HepG2 (cell line): ENCODE measurements around the gene INO80B. TPM values are rescaled to one million over a fixed set of nuclear protein-coding genes. Genes with fewer than 3 reads are reported as not detected.

Experiments used
- AHR ChIP-seq: IDR thresholded peaks from 2 replicates; pipeline ENCODE4 v1.6.1; 2018; ENCODE audit warnings: missing genetic modification reagents, missing compliant biosample characterization
- ATM ChIP-seq: fragments of 450-650 bp; IDR thresholded peaks from 2 replicates; pipeline ENCODE4 v1.7.1; 2017; ENCODE audit warnings: mild to moderate bottlenecking, borderline replicate concordance
- CEBPG ChIP-seq: IDR thresholded peaks from 2 replicates; pipeline ENCODE4 v1.6.1; 2016
- CENPT ChIP-seq: sonication (generic); formaldehyde crosslinking; IDR thresholded peaks from 2 replicates; pipeline ENCODE4 v1.8.0; 2022; ENCODE audit warnings: low read depth, mild to moderate bottlenecking, moderate library complexity, missing genetic modification reagents
- DR1 ChIP-seq: sonication (generic); formaldehyde crosslinking; IDR thresholded peaks from 2 replicates; pipeline ENCODE4 v1.8.0; 2021; ENCODE audit warnings: mild to moderate bottlenecking, missing genetic modification reagents, inconsistent platforms
- HDAC1 ChIP-seq: sonication (generic); formaldehyde crosslinking; IDR thresholded peaks from 2 replicates; pipeline ENCODE4 v1.5.1; 2020; ENCODE audit warnings: mild to moderate bottlenecking, missing genetic modification reagents
- KDM5B ChIP-seq: sonication (generic); formaldehyde crosslinking; IDR thresholded peaks from 2 replicates; pipeline ENCODE4 v1.4.0; 2020; ENCODE audit warnings: missing genetic modification reagents, mild to moderate bottlenecking, borderline replicate concordance
- MAFG ChIP-seq: sonication (generic); formaldehyde crosslinking; IDR thresholded peaks from 2 replicates; pipeline ENCODE4 v1.5.1; 2020; ENCODE audit warnings: mild to moderate bottlenecking, missing genetic modification reagents
- MTF1 ChIP-seq: sonication (generic); formaldehyde crosslinking; IDR thresholded peaks from 2 replicates; pipeline ENCODE4 v1.5.0; 2020; ENCODE audit warnings: missing genetic modification reagents
- SMAD3 ChIP-seq: sonication (generic); formaldehyde crosslinking; IDR thresholded peaks from 2 replicates; pipeline ENCODE4 v1.4.0; 2020; ENCODE audit warnings: missing genetic modification reagents
- ZMYM3 ChIP-seq: sonication (generic); formaldehyde crosslinking; IDR thresholded peaks from 2 replicates; pipeline ENCODE4 v1.5.1; 2020; ENCODE audit warnings: mild to moderate bottlenecking, missing genetic modification reagents
- ZNF235 ChIP-seq: sonication (generic); formaldehyde crosslinking; IDR thresholded peaks from 2 replicates; pipeline ENCODE4 v1.8.1; 2023; ENCODE audit warnings: mild to moderate bottlenecking, missing genetic modification reagents, borderline replicate concordance
- ZNF264 ChIP-seq: sonication (generic); formaldehyde crosslinking; IDR thresholded peaks from 2 replicates; pipeline ENCODE4 v1.4.0; 2020; ENCODE audit warnings: missing genetic modification reagents
- ZNF335 ChIP-seq: sonication (generic); formaldehyde crosslinking; IDR thresholded peaks from 2 replicates; pipeline ENCODE4 v1.4.0; 2020; ENCODE audit warnings: missing genetic modification reagents
- ZNF496 ChIP-seq: sonication (generic); formaldehyde crosslinking; IDR thresholded peaks from 2 replicates; pipeline ENCODE4 v1.8.1; 2023; ENCODE audit warnings: mild to moderate bottlenecking, moderate library complexity, missing genetic modification reagents; ENCODE audit not compliant: insufficient replicate concordance
- polyA plus RNA-seq, 8 experiments: library from polyadenylated mRNA; depleted of rRNA in 3 of 8; stranded (reverse) in 7 of 8; unstranded in 1 of 8; fragments of >200 nt; fragmentation: Illumina TruSeq in 4 of 8; extraction: Trizol in 4 of 8; gene quantifications; 2 replicates each; pipeline versions ENCODE4 v1.2.1 to v1.2.3, GENCODE V29; 2011 to 2016; ENCODE audit warnings: low read depth in 4 of 8, missing spikeins in 1 of 8, mixed read lengths in 1 of 8; ENCODE audit not compliant: insufficient read depth in 1 of 8
- total RNA-seq, 5 experiments: library from RNA; depleted of rRNA; stranded (reverse); fragments of >200 nt; fragmentation: Illumina TruSeq; extraction: Trizol; gene quantifications; 2 replicates each; pipeline ENCODE4 v1.2.3, GENCODE V29; 2016; ENCODE audit warnings: low read depth in 1 of 5
- TF ChIP-seq, protein P1 (sequence below): sonication (generic); formaldehyde crosslinking; IDR thresholded peaks from 2 replicates; pipeline ENCODE4 v1.8.0; 2023; ENCODE audit warnings: mild to moderate bottlenecking, missing genetic modification reagents
- TF ChIP-seq, protein P2 (sequence below): sonication (generic); formaldehyde crosslinking; IDR thresholded peaks from 2 replicates; pipeline ENCODE4 v1.4.0; 2020; ENCODE audit warnings: missing genetic modification reagents, borderline replicate concordance
- TF ChIP-seq, protein P3 (sequence below): sonication (generic); formaldehyde crosslinking; IDR thresholded peaks from 2 replicates; pipeline ENCODE4 v1.8.1; 2023; ENCODE audit warnings: missing genetic modification reagents, inconsistent platforms, borderline replicate concordance
- TF ChIP-seq, protein P4 (sequence below): sonication (generic); formaldehyde crosslinking; conservative IDR thresholded peaks from 2 replicates; pipeline ENCODE4 v1.4.0; 2020; ENCODE audit warnings: missing genetic modification reagents
- TF ChIP-seq, protein P5 (sequence below): sonication (generic); formaldehyde crosslinking; conservative IDR thresholded peaks from 2 replicates; pipeline ENCODE4 v1.5.0; 2020; ENCODE audit warnings: missing genetic modification reagents

Gene INO80B
- total and polyA plus RNA-seq, 2 of the 13 experiments (the other 11 are each of a cell fraction or from before 2014, with no cell fraction given) = 6.2 to 14.5 TPM

DNA sequence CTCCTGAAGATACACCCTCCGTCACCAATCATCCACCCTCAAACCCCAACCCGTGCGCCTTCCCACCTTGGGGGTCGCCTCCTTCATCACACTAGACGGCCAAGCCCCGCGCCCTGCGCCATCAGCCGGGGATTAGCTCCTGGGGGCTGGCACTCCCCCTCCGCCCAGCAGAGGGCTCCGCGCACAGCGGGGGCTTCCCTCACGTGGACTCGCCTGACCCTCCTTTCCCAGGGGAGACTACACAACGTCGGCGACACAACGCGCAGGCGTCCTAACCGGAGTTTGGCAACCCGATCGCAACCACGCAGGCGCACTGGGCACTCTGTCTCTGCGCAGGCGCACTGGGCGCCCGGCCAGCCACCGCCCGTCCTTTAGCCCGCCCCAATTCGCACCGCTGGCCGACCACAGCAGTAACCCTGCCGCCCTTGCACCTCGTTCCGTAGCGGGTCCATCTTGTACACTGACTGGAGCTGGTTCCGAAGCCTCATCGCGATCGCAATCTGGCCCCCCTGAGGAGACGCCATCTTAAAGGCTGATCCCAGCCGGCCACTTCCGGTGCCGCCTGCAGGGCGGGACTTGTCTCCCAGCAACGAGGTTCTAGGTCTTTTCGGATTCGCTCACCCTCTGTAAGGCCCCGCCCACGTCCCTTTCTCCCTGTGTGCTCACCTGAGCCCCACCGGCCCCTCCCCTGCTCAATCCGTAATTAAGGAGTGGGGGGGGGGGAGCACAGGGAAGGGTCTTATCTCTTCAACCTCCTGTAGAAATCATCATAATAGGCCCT, 52.4 kb downstream of the INO80B start, which contains the start of gene PCGF1 (continued):
- TF ChIP-seq, protein P1, sequence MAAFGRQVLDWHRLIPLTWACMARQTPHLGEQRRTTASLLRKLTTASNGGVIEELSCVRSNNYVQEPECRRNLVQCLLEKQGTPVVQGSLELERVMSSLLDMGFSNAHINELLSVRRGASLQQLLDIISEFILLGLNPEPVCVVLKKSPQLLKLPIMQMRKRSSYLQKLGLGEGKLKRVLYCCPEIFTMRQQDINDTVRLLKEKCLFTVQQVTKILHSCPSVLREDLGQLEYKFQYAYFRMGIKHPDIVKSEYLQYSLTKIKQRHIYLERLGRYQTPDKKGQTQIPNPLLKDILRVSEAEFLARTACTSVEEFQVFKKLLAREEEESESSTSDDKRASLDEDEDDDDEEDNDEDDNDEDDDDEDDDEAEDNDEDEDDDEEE (CRISPR knock-in tag) = peak; percentile 98
- peak; percentile 64 for TF ChIP-seq DR1 (CRISPR knock-in tag)
- TF ChIP-seq KDM5B (CRISPR knock-in tag) = peak; percentile 77; the same call in 1 of the 2 replicates
- TF ChIP-seq, protein P2, sequence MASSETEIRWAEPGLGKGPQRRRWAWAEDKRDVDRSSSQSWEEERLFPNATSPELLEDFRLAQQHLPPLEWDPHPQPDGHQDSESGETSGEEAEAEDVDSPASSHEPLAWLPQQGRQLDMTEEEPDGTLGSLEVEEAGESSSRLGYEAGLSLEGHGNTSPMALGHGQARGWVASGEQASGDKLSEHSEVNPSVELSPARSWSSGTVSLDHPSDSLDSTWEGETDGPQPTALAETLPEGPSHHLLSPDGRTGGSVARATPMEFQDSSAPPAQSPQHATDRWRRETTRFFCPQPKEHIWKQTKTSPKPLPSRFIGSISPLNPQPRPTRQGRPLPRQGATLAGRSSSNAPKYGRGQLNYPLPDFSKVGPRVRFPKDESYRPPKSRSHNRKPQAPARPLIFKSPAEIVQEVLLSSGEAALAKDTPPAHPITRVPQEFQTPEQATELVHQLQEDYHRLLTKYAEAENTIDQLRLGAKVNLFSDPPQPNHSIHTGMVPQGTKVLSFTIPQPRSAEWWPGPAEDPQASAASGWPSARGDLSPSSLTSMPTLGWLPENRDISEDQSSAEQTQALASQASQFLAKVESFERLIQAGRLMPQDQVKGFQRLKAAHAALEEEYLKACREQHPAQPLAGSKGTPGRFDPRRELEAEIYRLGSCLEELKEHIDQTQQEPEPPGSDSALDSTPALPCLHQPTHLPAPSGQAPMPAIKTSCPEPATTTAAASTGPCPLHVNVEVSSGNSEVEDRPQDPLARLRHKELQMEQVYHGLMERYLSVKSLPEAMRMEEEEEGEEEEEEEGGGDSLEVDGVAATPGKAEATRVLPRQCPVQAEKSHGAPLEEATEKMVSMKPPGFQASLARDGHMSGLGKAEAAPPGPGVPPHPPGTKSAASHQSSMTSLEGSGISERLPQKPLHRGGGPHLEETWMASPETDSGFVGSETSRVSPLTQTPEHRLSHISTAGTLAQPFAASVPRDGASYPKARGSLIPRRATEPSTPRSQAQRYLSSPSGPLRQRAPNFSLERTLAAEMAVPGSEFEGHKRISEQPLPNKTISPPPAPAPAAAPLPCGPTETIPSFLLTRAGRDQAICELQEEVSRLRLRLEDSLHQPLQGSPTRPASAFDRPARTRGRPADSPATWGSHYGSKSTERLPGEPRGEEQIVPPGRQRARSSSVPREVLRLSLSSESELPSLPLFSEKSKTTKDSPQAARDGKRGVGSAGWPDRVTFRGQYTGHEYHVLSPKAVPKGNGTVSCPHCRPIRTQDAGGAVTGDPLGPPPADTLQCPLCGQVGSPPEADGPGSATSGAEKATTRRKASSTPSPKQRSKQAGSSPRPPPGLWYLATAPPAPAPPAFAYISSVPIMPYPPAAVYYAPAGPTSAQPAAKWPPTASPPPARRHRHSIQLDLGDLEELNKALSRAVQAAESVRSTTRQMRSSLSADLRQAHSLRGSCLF (CRISPR knock-in tag) = no peak
- TF ChIP-seq SMAD3 (CRISPR knock-in tag) = 0 out of 2 replicates have a peak, but pooled peaks have one; percentile 15
- peak; percentile 75 for TF ChIP-seq HDAC1 (CRISPR knock-in tag)
- TF ChIP-seq ZMYM3 = peak; percentile 37; the same call in 1 of the 2 replicates
- peak; percentile 76 for TF ChIP-seq ZNF264 (CRISPR knock-in tag)
- TF ChIP-seq, protein P3, sequence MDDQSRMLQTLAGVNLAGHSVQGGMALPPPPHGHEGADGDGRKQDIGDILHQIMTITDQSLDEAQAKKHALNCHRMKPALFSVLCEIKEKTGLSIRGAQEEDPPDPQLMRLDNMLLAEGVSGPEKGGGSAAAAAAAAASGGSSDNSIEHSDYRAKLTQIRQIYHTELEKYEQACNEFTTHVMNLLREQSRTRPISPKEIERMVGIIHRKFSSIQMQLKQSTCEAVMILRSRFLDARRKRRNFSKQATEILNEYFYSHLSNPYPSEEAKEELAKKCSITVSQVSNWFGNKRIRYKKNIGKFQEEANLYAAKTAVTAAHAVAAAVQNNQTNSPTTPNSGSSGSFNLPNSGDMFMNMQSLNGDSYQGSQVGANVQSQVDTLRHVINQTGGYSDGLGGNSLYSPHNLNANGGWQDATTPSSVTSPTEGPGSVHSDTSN = no peak
- TF ChIP-seq, protein P4, sequence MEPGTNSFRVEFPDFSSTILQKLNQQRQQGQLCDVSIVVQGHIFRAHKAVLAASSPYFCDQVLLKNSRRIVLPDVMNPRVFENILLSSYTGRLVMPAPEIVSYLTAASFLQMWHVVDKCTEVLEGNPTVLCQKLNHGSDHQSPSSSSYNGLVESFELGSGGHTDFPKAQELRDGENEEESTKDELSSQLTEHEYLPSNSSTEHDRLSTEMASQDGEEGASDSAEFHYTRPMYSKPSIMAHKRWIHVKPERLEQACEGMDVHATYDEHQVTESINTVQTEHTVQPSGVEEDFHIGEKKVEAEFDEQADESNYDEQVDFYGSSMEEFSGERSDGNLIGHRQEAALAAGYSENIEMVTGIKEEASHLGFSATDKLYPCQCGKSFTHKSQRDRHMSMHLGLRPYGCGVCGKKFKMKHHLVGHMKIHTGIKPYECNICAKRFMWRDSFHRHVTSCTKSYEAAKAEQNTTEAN = no peak; the same call in 1 of the 2 replicates
- TF ChIP-seq, protein P5, sequence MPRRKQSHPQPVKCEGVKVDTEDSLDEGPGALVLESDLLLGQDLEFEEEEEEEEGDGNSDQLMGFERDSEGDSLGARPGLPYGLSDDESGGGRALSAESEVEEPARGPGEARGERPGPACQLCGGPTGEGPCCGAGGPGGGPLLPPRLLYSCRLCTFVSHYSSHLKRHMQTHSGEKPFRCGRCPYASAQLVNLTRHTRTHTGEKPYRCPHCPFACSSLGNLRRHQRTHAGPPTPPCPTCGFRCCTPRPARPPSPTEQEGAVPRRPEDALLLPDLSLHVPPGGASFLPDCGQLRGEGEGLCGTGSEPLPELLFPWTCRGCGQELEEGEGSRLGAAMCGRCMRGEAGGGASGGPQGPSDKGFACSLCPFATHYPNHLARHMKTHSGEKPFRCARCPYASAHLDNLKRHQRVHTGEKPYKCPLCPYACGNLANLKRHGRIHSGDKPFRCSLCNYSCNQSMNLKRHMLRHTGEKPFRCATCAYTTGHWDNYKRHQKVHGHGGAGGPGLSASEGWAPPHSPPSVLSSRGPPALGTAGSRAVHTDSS (CRISPR knock-in tag) = no peak
- TF ChIP-seq MTF1 (CRISPR knock-in tag) = no peak
- no peak for TF ChIP-seq ATM
- TF ChIP-seq ZNF496 = no peak
- peak; percentile 55; the same call in 1 of the 2 replicates for TF ChIP-seq CENPT
- TF ChIP-seq MAFG (CRISPR knock-in tag) = no peak
- TF ChIP-seq CEBPG (CRISPR knock-in tag) = peak; percentile 80
- peak; percentile 73; the same call in 1 of the 2 replicates for TF ChIP-seq AHR (CRISPR knock-in tag)
- no peak for TF ChIP-seq ZNF235 (CRISPR knock-in tag)
- no peak; the same call in 1 of the 2 replicates for TF ChIP-seq ZNF335 (CRISPR knock-in tag)
